GM10847 (cell line): ENCODE measurements around the gene DRGX.

Experiments
- POLR2A ChIP-seq: IDR thresholded peaks from 2 replicates; pipeline ENCODE4 v1.6.1; 2011; ENCODE audit not compliant: insufficient read length; ENCODE audit errors: extremely low read depth

The DRGX gene

GRCh38 chr10:49377256-49377655, 18.6 kb downstream of the DRGX start:
- TF ChIP-seq POLR2A = no peak

GRCh38 chr10:49375611-49376010, 20.3 kb downstream of the DRGX start:
- TF ChIP-seq POLR2A = no peak

- TF ChIP-seq POLR2A = no peak
Observed at GRCh38 chr10:49374740-49375139, 21.1 kb downstream of the DRGX start.

GRCh38 chr10:49373361-49373760, 22.5 kb downstream of the DRGX start:
- TF ChIP-seq POLR2A = no peak

- no peak for TF ChIP-seq POLR2A
Observed at GRCh38 chr10:49371967-49372366, 23.9 kb downstream of the DRGX start.

GRCh38 chr10:49370326-49371100, 25.4 kb downstream of the DRGX start:
- TF ChIP-seq POLR2A = no peak

GRCh38 chr10:49369216-49370162, 26.4 kb downstream of the DRGX start:
- no peak for TF ChIP-seq POLR2A

GRCh38 chr10:49368256-49368655, 27.6 kb downstream of the DRGX start:
- no peak for TF ChIP-seq POLR2A

GRCh38 chr10:49367600-49367999, 28.3 kb downstream of the DRGX start:
- TF ChIP-seq POLR2A = no peak

GRCh38 chr10:49366460-49366859, 29.4 kb downstream of the DRGX start:
- TF ChIP-seq POLR2A = no peak

- no peak for TF ChIP-seq POLR2A
Observed at GRCh38 chr10:49365675-49366415, 30.0 kb downstream of the DRGX start.

- no peak for TF ChIP-seq POLR2A
Observed at GRCh38 chr10:49365275-49365674, 30.6 kb downstream of the DRGX start.

- no peak for TF ChIP-seq POLR2A
Observed at GRCh38 chr10:49364747-49365146, 31.1 kb downstream of the DRGX start.

GRCh38 chr10:49364051-49364450, 31.8 kb downstream of the DRGX start:
- TF ChIP-seq POLR2A = no peak

- no peak for TF ChIP-seq POLR2A
Observed at GRCh38 chr10:49363309-49364031, 32.4 kb downstream of the DRGX start.
